T-helper 1 cell (primary cell): Measurements from ENCODE around the gene SERPINB2.
"Not testable (repeated sequence)": the region's sequence is repeated elsewhere in the genome, so short reads cannot be mapped to it uniquely, and the experiment has no call there.

Experiments
- DNase-seq, 5 donors: peaks; one replicate each; pipeline ENCODE4 v3.0.0-alpha.2; 2012 to 2020

The SERPINB2 gene

GRCh38 chr18:63940008-63940407, 52.5 kb downstream of the SERPINB2 start:
- no peak for DNase-seq

- not testable (repeated sequence) for DNase-seq
Measured at GRCh38 chr18:63940543-63941050, 53.1 kb downstream of the SERPINB2 start.

GRCh38 chr18:63947051-63947790, 59.7 kb downstream of the SERPINB2 start:
- no peak for DNase-seq

- DNase-seq, result peak; percentile 30 to 68 (median 44)
Measured at GRCh38 chr18:63949068-63949737, 61.7 kb downstream of the SERPINB2 start, which contains the start of gene HMSD. Gene HMSD, plus strand, starts transcription at chr18:63949301. Its CDS starts 4,155 bp downstream, at chr18:63953456.

- DNase-seq, result peak in 1 of 5 donors; percentile 58
Measured at GRCh38 chr18:63951302-63951705, 63.8 kb downstream of the SERPINB2 start.
